22Rv1 (cell line): ENCODE measurements around the gene GRIN3A.

ENCODE experiments used
- ZFX ChIP-seq: fragments of 450-650 bp; IDR thresholded peaks from 2 replicates; pipeline ENCODE4 v1.6.1; 2017; ENCODE audit warnings: antibody characterized with exemption, borderline replicate concordance
- TF ChIP-seq, protein P1 (sequence below): fragments of 450-650 bp; IDR thresholded peaks from 2 replicates; pipeline ENCODE4 v1.5.1; 2017; ENCODE audit warnings: mild to moderate bottlenecking

DNA sequence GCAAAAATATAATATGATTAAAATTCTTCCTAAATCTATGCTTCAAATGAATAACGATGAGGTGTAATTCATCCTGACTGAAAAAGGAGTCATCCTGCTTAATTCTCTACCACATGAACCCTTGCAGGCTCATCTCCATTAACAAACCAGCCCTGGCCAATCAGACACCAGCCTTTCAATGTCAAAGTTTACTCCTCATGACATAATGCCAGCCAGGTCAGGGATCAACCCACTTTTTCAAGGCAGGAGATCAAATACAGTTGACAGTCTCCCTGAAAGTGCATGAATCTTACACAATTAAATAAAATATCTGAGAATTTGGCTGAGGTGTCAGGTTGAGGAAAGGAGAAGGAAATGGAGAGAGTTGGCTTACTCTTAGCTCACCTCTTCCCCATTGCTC is 7.0 kb downstream of the GRIN3A start:
- TF ChIP-seq, protein P1, sequence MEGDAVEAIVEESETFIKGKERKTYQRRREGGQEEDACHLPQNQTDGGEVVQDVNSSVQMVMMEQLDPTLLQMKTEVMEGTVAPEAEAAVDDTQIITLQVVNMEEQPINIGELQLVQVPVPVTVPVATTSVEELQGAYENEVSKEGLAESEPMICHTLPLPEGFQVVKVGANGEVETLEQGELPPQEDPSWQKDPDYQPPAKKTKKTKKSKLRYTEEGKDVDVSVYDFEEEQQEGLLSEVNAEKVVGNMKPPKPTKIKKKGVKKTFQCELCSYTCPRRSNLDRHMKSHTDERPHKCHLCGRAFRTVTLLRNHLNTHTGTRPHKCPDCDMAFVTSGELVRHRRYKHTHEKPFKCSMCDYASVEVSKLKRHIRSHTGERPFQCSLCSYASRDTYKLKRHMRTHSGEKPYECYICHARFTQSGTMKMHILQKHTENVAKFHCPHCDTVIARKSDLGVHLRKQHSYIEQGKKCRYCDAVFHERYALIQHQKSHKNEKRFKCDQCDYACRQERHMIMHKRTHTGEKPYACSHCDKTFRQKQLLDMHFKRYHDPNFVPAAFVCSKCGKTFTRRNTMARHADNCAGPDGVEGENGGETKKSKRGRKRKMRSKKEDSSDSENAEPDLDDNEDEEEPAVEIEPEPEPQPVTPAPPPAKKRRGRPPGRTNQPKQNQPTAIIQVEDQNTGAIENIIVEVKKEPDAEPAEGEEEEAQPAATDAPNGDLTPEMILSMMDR, result no peak
- TF ChIP-seq ZFX, result no peak
